Right lobe of liver (tissue), 6 donors: ENCODE results near the gene TAS2R20. TPM values are rescaled to one million over a fixed set of nuclear protein-coding genes. Genes with fewer than 3 reads are reported as not detected.

Experiments used
- ATAC-seq, 4 donors: fragments of 200-7000 bp; cut with Tn5 transposase; one replicate each; pipeline ENCODE4 v1.9.1; 2020; ENCODE audit warnings: mild to moderate bottlenecking in 4 of 4, moderate library complexity in 4 of 4
- DNase-seq, 3 donors: peaks; one replicate each; pipeline ENCODE4 v3.0.0-alpha.2; 2020
- H3K27ac ChIP-seq, 3 donors: fragments of 200-600 bp; one replicate each; pipeline ENCODE4 v1.8.0; 2022
- H3K27me3 ChIP-seq, 2 donors: fragments of 200-600 bp; one replicate each; pipeline ENCODE4 v1.8.0; 2022
- H3K36me3 ChIP-seq, 4 donors: fragments of 200-600 bp; sonication (generic) in 1 of 4; one replicate each; pipeline versions ENCODE4 v1.5.1 to v1.8.0; 2017 to 2022; ENCODE audit warnings: control low read depth in 1 of 4
- H3K4me1 ChIP-seq, 4 donors: fragments of 200-600 bp; sonication (generic) in 1 of 4; one replicate each; pipeline versions ENCODE4 v1.5.1 to v1.8.0; 2017 to 2022; ENCODE audit warnings: control low read depth in 1 of 4
- H3K4me3 ChIP-seq, 3 donors: fragments of 200-600 bp; one replicate each; pipeline ENCODE4 v1.8.0; 2022
- H3K9me3 ChIP-seq, 4 donors: fragments of 200-600 bp; sonication (generic) in 1 of 4; one replicate each; pipeline versions ENCODE4 v1.5.1 to v1.8.0; 2017 to 2022; ENCODE audit warnings: control low read depth in 1 of 4
- CTCF ChIP-seq, 4 donors: fragments of 200-600 bp in 3 of 4; fragments of 450-650 bp in 1 of 4; IDR thresholded peaks; one replicate each; pipeline versions ENCODE4 v1.5.1 to v1.8.0; 2016 to 2022; ENCODE audit warnings: antibody characterized with exemption in 4 of 4, mild to moderate bottlenecking in 2 of 4
- POLR2A ChIP-seq: fragments of 450-650 bp; IDR thresholded peaks from one replicate; pipeline ENCODE4 v1.6.1; 2017; ENCODE audit warnings: antibody characterized with exemption, mild to moderate bottlenecking
- WGBS: methylation state at CpG from one replicate; pipeline ENCODE4 v1.1.6; 2018; ENCODE audit warnings: low coverage, low lambda C conversion rate; ENCODE audit not compliant: insufficient coverage; ENCODE audit errors: missing lambda C conversion rate; 5-methylcytosine and 5-hydroxymethylcytosine counted together
- intact Hi-C, 2 donors: fragments of 100-400 bp; cut with DNase I; formaldehyde crosslinking; loops; one replicate each; pipeline versions ENCODE4 v1.11.2 to v1.14.1; 2022
- total RNA-seq, 6 experiments: library from RNA; depleted of rRNA in 2 of 6; stranded (reverse); fragments of >200 nt in 2 of 6; fragmentation: NEBNext Ultra II Directional in 3 of 6; extraction: Animal tissue kit (Norgen Biotek cat#: 25700) in 3 of 6; gene quantifications; one replicate each; pipeline versions ENCODE4 v1.1.0 to v1.2.4, GENCODE V29; 2016 to 2023
- donor health status: DM: no; HTN: yes; CAD: no.
- donor health status: DM: no; HTN: no; CAD: no.
- donor health status: DM: no; HTN: no; CAD: no.
- donor health status: DM: no; HTN: yes; CAD: no.
- donor health status: DM: no; HTN: yes; CAD: no.

Gene TAS2R20
- total RNA-seq, 6 experiments from 2014 or later, result 0.46 to 3.0 (median 1.6) TPM

GRCh38 chr12:11015775-11016430 lies 17.8 kb upstream of the TAS2R20 start:
- Histone ChIP-seq H3K4me3 (no peak overlapping the region), H3K27ac (no peak overlapping the region), H3K4me1 (peaks cover 0 to 12% (median 4%) of the 10 kb centered on the region in 4 donors), H3K9me3 (no peaks in the 10 kb centered on the region), H3K27me3 (no peaks in the 10 kb centered on the region), H3K36me3 (no peaks in the 10 kb centered on the region)
- no peak for DNase-seq
- TF ChIP-seq POLR2A (no peak), CTCF (IDR thresholded peaks at IDR 0.05) (no peak)
- intact Hi-C loops, result no loop called here
- ATAC-seq, result peak; percentile 65 to 89 (median 86)
- WGBS, result 64% methylated on average over 4 of the region's 4 CpGs

GRCh38 chr12:11014234-11014633 lies 16.1 kb upstream of the TAS2R20 start:
- Histone ChIP-seq H3K27ac (no peak overlapping the region), H3K9me3 (no peaks in the 10 kb centered on the region), H3K27me3 (no peaks in the 10 kb centered on the region), H3K36me3 (no peaks in the 10 kb centered on the region), H3K4me1 (peaks cover 0 to 12% (median 4%) of the 10 kb centered on the region in 4 donors), H3K4me3 (no peak overlapping the region)
- ATAC-seq, result no peak
- intact Hi-C loops, result no loop called here
- TF ChIP-seq CTCF (IDR thresholded peaks at IDR 0.05) (no peak), POLR2A (no peak)
- no peak for DNase-seq

- no peak overlapping the region for H3K4me3 ChIP-seq
- ATAC-seq (no peak), DNase-seq (no peak)
- intact Hi-C loops, result no loop called here
- 94% methylated on average over 1 of the region's 1 CpG for WGBS
- H3K9me3 ChIP-seq, result no peaks in the 10 kb centered on the region
- H3K36me3 ChIP-seq, result no peaks in the 10 kb centered on the region
- H3K27ac ChIP-seq, result no peak overlapping the region
- H3K27me3 ChIP-seq, result no peaks in the 10 kb centered on the region
- H3K4me1 ChIP-seq, result no peaks in the 10 kb centered on the region
- TF ChIP-seq POLR2A (no peak), CTCF (IDR thresholded peaks at IDR 0.05) (no peak)
These were observed 9.5 kb upstream of the TAS2R20 start for GRCh38 chr12:11007608-11008007.

- 90% methylated on average over 3 of the region's 3 CpGs for WGBS
- Histone ChIP-seq H3K4me1 (no peaks in the 10 kb centered on the region), H3K9me3 (peaks cover 0 to 3% (median 0%) of the 10 kb centered on the region in 4 donors), H3K27ac (no peak overlapping the region), H3K4me3 (no peak overlapping the region), H3K36me3 (no peaks in the 10 kb centered on the region), H3K27me3 (no peaks in the 10 kb centered on the region)
- TF ChIP-seq POLR2A (no peak), CTCF (IDR thresholded peaks at IDR 0.05) (no peak)
- ATAC-seq (no peak), DNase-seq (no peak)
- intact Hi-C loops, result no loop called here
These were observed 3.8 kb downstream of the TAS2R20 start for GRCh38 chr12:10994307-10994706.

GRCh38 chr12:10989107-10989506 lies 9.0 kb downstream of the TAS2R20 start:
- TF ChIP-seq POLR2A (no peak), CTCF (IDR thresholded peaks at IDR 0.05) (no peak)
- peaks cover 0 to 3% (median 0%) of the 10 kb centered on the region in 4 donors for H3K9me3 ChIP-seq
- no peak overlapping the region for H3K27ac ChIP-seq
- H3K36me3 ChIP-seq, result no peaks in the 10 kb centered on the region
- intact Hi-C loops, result no loop called here
- H3K4me1 ChIP-seq, result no peaks in the 10 kb centered on the region
- 100% methylated on average over 2 of the region's 2 CpGs for WGBS
- DNase-seq, result no peak
- no peak overlapping the region for H3K4me3 ChIP-seq
- no peaks in the 10 kb centered on the region for H3K27me3 ChIP-seq
- no peak for ATAC-seq
